LHCN-M2 (cell line): ENCODE data around the gene LSAMP. TPM values are rescaled to one million over a fixed set of nuclear protein-coding genes. Genes with fewer than 3 reads are reported as not detected.

ENCODE experiments used
- DNase-seq: peaks from one replicate; pipeline ENCODE4 v3.0.0-alpha.2; 2012; ENCODE audit warnings: low read depth
- total RNA-seq: library from RNA; depleted of rRNA; stranded (reverse); fragments of >200 nt; gene quantifications from 2 replicates; pipeline ENCODE4 v1.2.3, GENCODE V29; 2014

Gene LSAMP
- total RNA-seq, 1 experiment from 2014 or later = not detected

- no peak for DNase-seq
These were observed 476.4 kb downstream of the LSAMP start for GRCh38 chr3:115968871-115969270.

GRCh38 chr3:115961380-115961779, 483.9 kb downstream of the LSAMP start:
- no peak for DNase-seq

DNA sequence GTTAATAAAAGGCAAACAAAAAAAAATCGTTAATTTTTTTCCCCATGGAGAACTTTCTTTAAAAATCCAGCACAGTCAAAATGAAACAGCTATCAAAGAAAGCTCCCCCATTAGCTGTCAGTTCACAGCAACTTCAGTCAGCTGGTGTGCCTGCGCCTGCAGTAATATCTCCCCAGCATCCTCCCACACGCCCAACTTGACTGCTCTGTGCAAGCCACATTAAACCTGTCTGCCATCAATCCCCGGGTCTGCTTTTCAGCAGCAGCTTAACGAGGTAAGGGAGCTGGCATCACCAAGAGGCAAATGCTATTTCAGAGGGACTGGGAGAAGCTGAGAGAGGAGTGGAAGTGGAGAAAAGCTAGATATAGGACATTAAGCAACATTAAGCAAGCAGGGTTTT, 484.5 kb downstream of the LSAMP start:
- DNase-seq = no peak

- no peak for DNase-seq
These were observed 486.8 kb downstream of the LSAMP start for GRCh38 chr3:115958526-115958925.

GRCh38 chr3:115947325-115947724, 498.0 kb downstream of the LSAMP start:
- DNase-seq = no peak

DNA sequence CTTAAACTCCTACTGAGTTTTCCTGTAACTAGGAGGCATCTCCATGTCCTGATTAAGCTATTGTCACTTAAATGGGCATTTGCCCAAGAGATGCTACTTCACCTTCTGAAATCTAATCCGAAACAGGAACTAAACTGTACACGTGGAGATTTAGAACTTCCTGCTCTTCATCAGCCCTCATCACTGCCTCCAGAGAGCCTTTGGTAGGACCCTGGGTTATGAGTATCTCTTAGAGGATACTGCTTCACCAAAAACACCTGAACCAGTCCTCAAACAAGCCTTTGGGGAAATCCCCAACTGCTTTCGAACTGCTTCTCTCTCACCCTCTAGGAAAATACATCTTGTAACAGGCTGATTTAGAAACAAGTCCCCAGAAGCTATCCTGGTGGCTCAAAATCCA, 501.7 kb downstream of the LSAMP start:
- DNase-seq = no peak

DNA sequence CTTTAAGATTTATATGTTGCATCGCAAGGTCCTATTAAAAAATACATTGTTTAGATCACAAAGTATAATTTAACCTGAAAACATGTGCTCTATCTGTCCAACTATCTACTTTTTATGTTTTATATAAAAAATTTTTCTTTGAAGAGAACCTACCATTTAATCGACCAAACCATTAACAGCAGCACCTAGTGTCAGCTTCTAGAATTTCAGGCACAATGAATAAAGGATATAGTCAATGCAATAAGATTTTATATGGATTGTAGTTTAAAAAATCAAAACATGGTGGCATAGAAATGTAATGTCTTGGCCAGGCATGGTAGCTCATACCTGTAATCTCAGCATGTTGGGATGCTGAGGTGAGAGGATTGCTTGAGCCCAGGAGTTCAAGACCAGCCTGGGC, 508.2 kb downstream of the LSAMP start:
- DNase-seq = no peak

- DNase-seq = no peak
These were observed 512.5 kb downstream of the LSAMP start for GRCh38 chr3:115932807-115933206.

DNA sequence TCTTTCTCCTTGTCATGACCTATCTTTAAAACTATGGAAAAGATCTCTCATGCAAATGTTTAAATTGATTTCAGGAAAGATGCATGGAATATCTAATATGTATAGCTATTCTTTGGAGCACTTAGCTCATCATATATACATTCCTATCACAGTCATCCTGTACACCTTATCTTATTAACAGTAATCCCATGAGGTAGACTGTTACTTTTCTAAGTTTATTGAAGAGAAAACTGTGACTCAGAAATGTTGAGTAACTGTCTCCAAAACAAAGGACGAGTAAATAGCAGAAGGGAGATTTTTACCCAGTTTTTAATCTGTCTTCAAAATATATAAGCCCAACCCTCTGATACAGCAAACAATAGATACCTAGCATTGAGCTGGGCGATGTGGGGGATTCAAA, 513.7 kb downstream of the LSAMP start:
- peak; percentile 18 for DNase-seq

DNA sequence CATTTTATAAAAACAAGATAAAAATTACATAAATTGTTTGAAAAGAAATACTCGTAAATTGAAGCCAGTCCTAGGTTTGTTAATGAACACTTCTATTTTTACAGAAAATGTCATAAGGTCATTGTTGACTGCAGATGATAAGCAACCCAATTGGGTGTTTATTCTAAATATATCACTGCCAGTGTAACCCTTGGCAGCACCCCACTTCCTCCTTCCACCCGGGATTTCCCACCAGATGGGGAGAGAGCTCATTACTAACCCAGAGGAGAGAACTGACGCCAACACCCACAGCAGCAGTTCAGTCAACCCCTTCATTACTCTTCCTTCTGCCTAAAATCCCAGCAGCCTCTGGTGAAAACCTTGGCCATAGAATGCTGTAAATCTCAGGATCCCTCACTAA, 514.4 kb downstream of the LSAMP start:
- DNase-seq = no peak

GRCh38 chr3:115930168-115930567, 515.1 kb downstream of the LSAMP start:
- DNase-seq = no peak

GRCh38 chr3:115928376-115928775, 516.9 kb downstream of the LSAMP start:
- no peak for DNase-seq

- no peak for DNase-seq
These were observed 518.1 kb downstream of the LSAMP start for GRCh38 chr3:115927197-115927596.

DNA sequence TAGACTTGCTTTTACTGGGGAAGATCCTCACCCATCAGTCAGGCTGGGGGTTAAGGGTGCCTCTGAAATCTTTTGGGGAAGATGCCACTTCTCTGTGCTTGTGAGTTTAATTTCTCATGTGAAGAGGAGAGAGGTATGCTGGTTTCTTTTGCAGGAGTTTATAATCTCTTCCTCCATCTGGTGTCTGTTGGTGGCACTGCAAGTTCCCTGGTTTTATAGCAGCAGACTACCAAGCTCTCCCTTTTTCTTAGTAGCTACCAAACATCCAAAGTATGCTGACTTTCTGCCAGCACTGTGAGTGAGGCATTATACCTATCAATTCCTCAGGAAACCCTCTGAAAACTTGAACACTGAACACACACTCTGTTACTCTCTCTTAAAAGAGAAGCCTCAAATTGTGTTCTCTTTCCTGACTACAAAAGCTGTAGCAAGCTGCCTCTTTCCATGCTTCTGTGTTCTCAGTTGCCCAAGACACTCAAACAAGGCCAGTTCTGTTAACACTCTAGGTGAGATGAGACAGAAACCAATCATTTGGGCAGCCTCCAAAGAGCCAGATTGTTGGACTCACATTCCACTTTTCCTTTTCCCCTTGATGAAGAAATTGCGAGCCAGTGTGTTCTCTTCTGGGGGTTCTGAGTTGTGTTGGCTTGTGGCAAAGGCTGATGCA, 522.5 kb downstream of the LSAMP start:
- DNase-seq = peak; percentile 32

DNA sequence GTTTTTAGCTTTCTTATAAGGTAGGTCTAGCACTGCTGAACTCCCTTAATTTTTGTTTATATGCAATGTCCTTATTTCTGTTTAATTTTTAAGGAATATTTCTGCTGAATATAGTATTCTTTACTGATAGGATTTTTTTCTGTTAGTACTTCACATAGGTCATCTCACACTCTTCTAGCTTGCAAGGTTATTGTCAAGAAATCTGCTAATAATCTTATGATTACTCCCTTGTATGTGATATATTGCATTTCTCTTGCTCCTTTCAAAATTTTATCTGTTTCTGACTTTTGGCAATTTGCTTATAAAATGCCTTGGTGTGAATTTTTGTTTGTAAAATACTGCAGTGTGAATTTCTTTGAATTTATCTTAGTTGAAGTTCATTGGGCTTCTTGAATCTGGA, 523.6 kb downstream of the LSAMP start:
- DNase-seq = no peak

DNA sequence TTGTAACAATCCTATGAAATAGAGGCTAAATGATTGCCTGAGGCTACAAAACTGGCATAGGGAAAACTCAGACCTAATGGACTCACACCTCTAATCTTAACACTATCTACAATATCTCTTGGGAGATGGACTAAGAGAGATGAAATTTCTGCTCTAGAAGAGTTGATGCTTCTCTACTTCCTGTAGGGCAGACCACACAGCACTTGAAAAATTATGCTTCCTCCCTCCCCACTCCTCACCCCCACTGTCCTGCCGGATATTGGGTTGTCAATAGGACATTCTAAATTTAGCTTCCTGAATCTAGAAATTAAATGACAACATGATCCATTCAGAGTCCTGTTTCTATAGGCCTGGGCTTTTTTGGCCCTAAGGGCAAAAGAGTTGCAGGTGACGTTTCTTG, 526.4 kb downstream of the LSAMP start:
- no peak for DNase-seq

GRCh38 chr3:115916866-115917265, 528.4 kb downstream of the LSAMP start:
- no peak for DNase-seq

GRCh38 chr3:115915061-115915460, 530.2 kb downstream of the LSAMP start:
- no peak for DNase-seq

DNA sequence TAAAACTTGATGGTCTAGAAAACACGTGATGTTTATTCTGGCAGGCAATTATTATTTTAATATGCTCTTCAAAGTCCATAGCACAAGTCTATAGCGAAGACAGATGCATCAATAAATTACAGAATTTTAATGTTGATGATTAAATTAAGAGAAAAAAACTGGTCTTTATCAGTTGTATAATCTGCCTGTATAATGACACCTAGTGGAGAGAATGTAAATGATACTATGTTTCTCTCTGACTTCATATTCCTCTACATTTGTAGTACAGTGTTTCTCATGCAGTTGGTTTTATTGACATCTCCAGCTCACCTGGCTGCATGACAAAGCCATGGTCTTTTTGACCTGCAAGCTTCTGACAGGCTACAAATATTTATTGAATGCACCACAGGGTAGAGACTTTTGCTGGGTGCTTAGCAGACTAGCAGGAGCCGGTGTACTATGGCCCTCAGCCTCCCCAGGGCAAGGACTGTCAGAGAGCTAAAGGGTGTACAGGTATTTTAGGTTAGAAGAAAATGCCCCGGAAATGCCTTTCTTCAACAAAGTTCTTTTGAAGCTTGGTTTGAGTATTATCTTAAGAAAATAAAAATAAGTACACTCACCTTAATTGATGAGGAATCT, 532.1 kb downstream of the LSAMP start:
- peak; percentile 15 for DNase-seq

DNA sequence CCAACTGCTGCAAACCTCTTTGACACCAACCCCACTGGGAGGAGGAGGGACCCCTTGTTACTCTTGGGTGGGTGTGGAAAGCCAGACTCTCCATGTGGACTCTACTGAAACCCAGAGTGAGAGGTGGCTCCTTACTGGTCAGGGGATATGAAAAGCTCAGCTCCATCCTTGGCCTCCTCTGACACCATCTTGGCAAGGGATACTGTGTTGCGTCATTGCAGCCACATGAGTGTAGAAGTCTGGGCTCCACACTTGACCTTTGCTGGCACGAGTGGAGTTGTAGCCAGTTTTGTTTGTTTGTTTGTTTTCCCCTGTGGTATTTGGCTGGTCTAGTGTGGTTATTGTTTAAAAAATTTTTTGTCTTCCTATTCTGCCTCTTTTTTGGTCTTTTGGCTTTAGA, 532.9 kb downstream of the LSAMP start:
- peak; percentile 36 for DNase-seq

DNA sequence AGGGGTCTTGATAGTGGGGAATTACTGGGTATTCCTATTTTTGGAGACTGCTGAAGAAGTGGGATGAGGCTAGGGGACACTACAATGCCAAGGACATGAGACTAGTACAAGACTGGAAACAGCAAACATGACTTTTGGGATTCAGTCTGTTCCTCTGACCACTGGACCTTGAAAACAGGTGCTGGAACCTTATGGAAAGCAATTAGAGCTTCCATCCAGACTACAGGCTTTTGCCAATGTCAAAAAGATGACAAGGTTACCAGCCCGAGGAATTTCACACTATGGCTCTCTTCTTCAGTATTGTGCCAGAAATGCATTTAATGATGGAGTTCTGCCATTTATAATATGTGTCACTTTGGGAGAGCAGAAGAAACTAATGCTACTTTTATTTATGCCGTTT, 539.4 kb downstream of the LSAMP start:
- DNase-seq = no peak

DNA sequence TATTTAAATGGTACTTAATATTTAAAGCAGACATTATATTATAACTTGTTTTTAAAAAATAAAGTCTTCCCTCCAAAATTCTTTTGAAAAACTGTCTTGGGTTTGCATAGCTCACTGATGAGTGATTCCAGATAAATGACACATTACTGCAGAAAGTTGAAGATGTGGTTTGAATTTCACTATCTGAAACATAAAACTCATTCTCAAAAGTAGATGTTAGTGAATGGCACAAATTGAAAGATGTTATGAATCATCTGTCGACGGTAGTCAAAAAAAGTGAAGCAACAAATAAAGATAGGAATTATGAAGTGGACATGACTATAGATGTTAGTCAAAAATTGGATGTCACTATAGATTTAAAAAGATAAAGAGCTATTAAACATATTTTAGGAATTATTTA, 541.4 kb downstream of the LSAMP start:
- DNase-seq = peak; percentile 67

- DNase-seq = no peak
These were observed 544.3 kb downstream of the LSAMP start for GRCh38 chr3:115901008-115901407.

GRCh38 chr3:115899535-115899934, 545.8 kb downstream of the LSAMP start:
- DNase-seq = no peak
